OCI-LY7 (cell line): ENCODE measurements around the gene TMEM207. TPM values are rescaled to one million over a fixed set of nuclear protein-coding genes. Genes with fewer than 3 reads are reported as not detected.

Experiments
- BruUV-seq: library from RNA; stranded (reverse); fragments of 400-500 nt; replicated peaks from 2 replicates; lab custom pipeline; 2021; lab: Mats Ljungman, UMichigan
- CTCF ChIA-PET: fragments of 300-600 bp; sonication (Branson Sonifier 250); formaldehyde crosslinking; loops from one replicate; lab custom pipeline; 2022; ENCODE audit warnings: antibody characterized with exemption; ENCODE audit not compliant: unreplicated experiment; lab: Charles Lee
- POLR2A ChIA-PET: fragments of 300-600 bp; sonication (Branson Sonifier 250); formaldehyde crosslinking; loops from one replicate; lab custom pipeline; 2022; ENCODE audit warnings: antibody characterized with exemption; lab: Charles Lee
- DNase-seq: peaks from one replicate; pipeline ENCODE4 v3.0.0-alpha.2; 2015; ENCODE audit warnings: low spot score
- H2AFZ ChIP-seq: fragments of 200-600 bp; sonication (generic), shearing (Covaris generic); 2 replicates; pipeline ENCODE4 v1.6.1; 2014; ENCODE audit warnings: mild to moderate bottlenecking, antibody characterized with exemption, low read length, moderate library complexity
- H3K27ac ChIP-seq: fragments of 200-600 bp; sonication (generic); 2 replicates; pipeline ENCODE4 v1.5.1; 2014; ENCODE audit warnings: mixed run types, low read depth, mild to moderate bottlenecking, moderate library complexity, low read length, inconsistent platforms; ENCODE audit not compliant: poor library complexity, severe bottlenecking
- H3K36me3 ChIP-seq: fragments of 200-600 bp; sonication (generic); 2 replicates; pipeline ENCODE4 v1.6.1; 2014; ENCODE audit warnings: mild to moderate bottlenecking, antibody characterized with exemption, low read length, moderate library complexity, mixed read lengths; ENCODE audit not compliant: insufficient read depth
- H3K4me1 ChIP-seq: fragments of 200-600 bp; sonication (generic); 2 replicates; pipeline ENCODE4 v1.5.1; 2014; ENCODE audit warnings: mild to moderate bottlenecking, low read length; ENCODE audit not compliant: insufficient read depth, poor library complexity, severe bottlenecking
- H3K4me2 ChIP-seq: fragments of 200-600 bp; sonication (generic); 2 replicates; pipeline ENCODE4 v1.6.1; 2014; ENCODE audit warnings: mild to moderate bottlenecking, low read length
- H3K4me3 ChIP-seq: fragments of 200-600 bp; sonication (generic); 2 replicates; pipeline ENCODE4 v1.5.1; 2014; ENCODE audit warnings: mild to moderate bottlenecking, low read depth, low read length; ENCODE audit not compliant: poor library complexity, severe bottlenecking
- H3K79me2 ChIP-seq: fragments of 200-600 bp; sonication (generic); 2 replicates; pipeline ENCODE4 v1.6.1; 2016; ENCODE audit warnings: low read depth, mild to moderate bottlenecking, low read length, moderate library complexity, mixed read lengths; ENCODE audit not compliant: insufficient read depth
- H3K9me2 ChIP-seq: fragments of 200-600 bp; sonication (generic); 2 replicates; pipeline ENCODE4 v1.6.1; 2016; ENCODE audit warnings: mild to moderate bottlenecking, low read length, mixed read lengths; ENCODE audit not compliant: insufficient read depth
- H3K9me3 ChIP-seq: fragments of 200-600 bp; sonication (generic); 2 replicates; pipeline ENCODE4 v1.6.1; 2014; ENCODE audit warnings: mild to moderate bottlenecking, mixed run types, low read length, mixed read lengths
- H4K20me1 ChIP-seq: fragments of 200-600 bp; sonication (generic); 2 replicates; pipeline ENCODE4 v1.6.1; 2014; ENCODE audit warnings: mild to moderate bottlenecking, antibody characterized with exemption, low read length, moderate library complexity, mixed read lengths; ENCODE audit not compliant: insufficient read depth
- EZH2phosphoT487 ChIP-seq: fragments of 200-600 bp; sonication (generic); IDR thresholded peaks from 2 replicates; pipeline ENCODE4 v1.6.1; 2018; ENCODE audit warnings: low read depth, borderline replicate concordance, mild to moderate bottlenecking, mixed run types, antibody characterized with exemption, low read length, moderate library complexity, mixed read lengths
- intact Hi-C: fragments of 100-400 bp; cut with micrococcal nuclease; formaldehyde crosslinking; loops from one replicate; pipeline ENCODE4 v1.10.0; 2022; ENCODE audit not compliant: unreplicated experiment
- total RNA-seq, 2 experiments: library from RNA; depleted of rRNA in 1 of 2; stranded (reverse); fragments of >200 nt in 1 of 2; shearing (Covaris generic) in 1 of 2; gene quantifications; 2 replicates each; pipeline ENCODE4 v1.2.3, GENCODE V29; 2014 to 2022
- TF ChIP-seq, protein P1 (sequence below): fragments of 200-600 bp; sonication (generic); conservative IDR thresholded peaks from 2 replicates; pipeline ENCODE4 v1.5.1; 2014; ENCODE audit warnings: mild to moderate bottlenecking, antibody characterized with exemption, low read length, moderate library complexity, mixed read lengths

The TMEM207 gene
- total RNA-seq, 2 experiments from 2014 or later, result not detected

DNA sequence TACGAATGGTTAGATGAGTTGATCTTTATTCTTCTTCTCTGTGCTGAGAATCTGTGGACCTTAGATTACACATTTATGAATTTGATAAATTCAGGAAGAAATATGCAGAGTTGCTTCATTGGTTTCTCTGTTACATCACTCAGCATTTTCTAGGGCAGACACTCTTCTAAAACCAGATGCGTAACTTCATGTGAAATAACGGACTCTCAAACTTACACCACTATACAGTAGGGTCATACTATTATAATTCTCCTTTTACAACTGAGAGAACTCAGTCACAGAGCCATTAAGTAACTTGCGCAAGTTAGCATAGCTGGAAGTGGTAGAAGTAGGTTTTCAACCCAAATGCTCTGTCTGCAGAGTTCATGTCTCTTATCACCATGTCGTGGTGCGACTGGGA, 5.7 kb downstream of the TMEM207 start:
- ChIA-PET POLR2A (no interaction called here), CTCF (no interaction called here)
- no peaks in the 10 kb centered on the region for H3K4me1 ChIP-seq
- H3K27ac ChIP-seq, result no peak overlapping the region
- BruUV-seq, result no TSS peak
- H2AFZ ChIP-seq, result no peak overlapping the region
- DNase-seq, result no peak
- no peak overlapping the region for H3K4me3 ChIP-seq
- no peaks in the 10 kb centered on the region for H3K9me3 ChIP-seq
- H3K79me2 ChIP-seq, result no peaks in the 10 kb centered on the region
- intact Hi-C loops, result no loop called here
- no peaks in the 10 kb centered on the region for H3K36me3 ChIP-seq
- H4K20me1 ChIP-seq, result no peaks in the 10 kb centered on the region
- TF ChIP-seq, protein P1, sequence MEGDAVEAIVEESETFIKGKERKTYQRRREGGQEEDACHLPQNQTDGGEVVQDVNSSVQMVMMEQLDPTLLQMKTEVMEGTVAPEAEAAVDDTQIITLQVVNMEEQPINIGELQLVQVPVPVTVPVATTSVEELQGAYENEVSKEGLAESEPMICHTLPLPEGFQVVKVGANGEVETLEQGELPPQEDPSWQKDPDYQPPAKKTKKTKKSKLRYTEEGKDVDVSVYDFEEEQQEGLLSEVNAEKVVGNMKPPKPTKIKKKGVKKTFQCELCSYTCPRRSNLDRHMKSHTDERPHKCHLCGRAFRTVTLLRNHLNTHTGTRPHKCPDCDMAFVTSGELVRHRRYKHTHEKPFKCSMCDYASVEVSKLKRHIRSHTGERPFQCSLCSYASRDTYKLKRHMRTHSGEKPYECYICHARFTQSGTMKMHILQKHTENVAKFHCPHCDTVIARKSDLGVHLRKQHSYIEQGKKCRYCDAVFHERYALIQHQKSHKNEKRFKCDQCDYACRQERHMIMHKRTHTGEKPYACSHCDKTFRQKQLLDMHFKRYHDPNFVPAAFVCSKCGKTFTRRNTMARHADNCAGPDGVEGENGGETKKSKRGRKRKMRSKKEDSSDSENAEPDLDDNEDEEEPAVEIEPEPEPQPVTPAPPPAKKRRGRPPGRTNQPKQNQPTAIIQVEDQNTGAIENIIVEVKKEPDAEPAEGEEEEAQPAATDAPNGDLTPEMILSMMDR, result no peak
- TF ChIP-seq EZH2phosphoT487, result no peak
- H3K9me2 ChIP-seq, result no peaks in the 10 kb centered on the region
- no peak overlapping the region for H3K4me2 ChIP-seq

DNA sequence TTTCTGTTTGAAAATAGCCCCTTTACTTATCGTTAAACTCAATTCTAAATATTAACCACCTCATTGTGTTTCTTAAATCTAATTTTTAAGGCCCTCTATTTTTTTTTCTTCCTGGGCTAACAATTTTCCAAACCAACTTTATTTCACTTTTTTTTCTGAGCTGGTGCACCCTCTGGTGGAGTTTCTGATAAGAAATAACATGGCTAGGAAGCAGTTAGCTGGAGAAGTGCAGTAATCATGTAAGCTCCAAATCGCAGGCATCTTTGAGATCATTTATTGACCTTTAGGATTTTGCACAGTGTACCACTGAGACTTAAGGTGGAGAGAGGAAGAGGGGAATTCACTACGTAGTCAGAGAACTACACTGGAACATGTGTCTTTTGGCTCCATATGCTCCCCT, 6.4 kb downstream of the TMEM207 start:
- ChIA-PET CTCF (no interaction called here), POLR2A (interaction anchor here (0.6 kb wide), 1 partner anchor 248 kb away, joined by 5 read pairs; no protein-coding TSS in a partner anchor)
- Histone ChIP-seq H3K4me3 (no peak overlapping the region), H3K4me2 (no peak overlapping the region), H3K9me2 (no peaks in the 10 kb centered on the region), H3K36me3 (no peaks in the 10 kb centered on the region), H3K27ac (no peak overlapping the region), H3K9me3 (no peaks in the 10 kb centered on the region), H4K20me1 (no peaks in the 10 kb centered on the region), H2AFZ (no peak overlapping the region), H3K4me1 (no peaks in the 10 kb centered on the region), H3K79me2 (no peaks in the 10 kb centered on the region)
- DNase-seq, result no peak
- TF ChIP-seq, protein P1, result 0 out of 2 replicates have a peak, but pooled peaks have one; percentile 19
- no peak for TF ChIP-seq EZH2phosphoT487
- intact Hi-C loops, result no loop called here
- BruUV-seq, result no TSS peak

DNA sequence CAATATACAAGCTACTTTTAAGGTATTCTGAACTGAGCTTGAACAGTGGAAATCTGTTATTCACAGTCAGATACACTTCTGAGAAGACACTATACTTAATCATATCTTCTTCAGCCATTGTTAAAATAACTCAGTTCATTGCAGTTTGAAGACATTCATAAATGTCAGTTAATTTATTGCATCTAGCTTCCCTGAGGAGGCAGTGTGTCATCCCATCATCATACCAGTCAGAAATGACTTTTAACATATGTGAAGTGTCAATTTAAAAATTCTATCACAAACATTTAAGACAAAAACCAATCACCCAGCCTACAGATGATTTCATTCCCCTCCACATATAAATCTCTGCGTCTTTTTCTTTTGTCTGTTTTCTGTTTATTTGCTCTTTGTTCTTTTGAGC, 7.5 kb downstream of the TMEM207 start:
- Histone ChIP-seq H3K36me3 (no peaks in the 10 kb centered on the region), H2AFZ (no peak overlapping the region), H3K79me2 (no peaks in the 10 kb centered on the region), H3K27ac (no peak overlapping the region), H3K4me3 (no peak overlapping the region), H3K9me3 (no peaks in the 10 kb centered on the region), H4K20me1 (no peaks in the 10 kb centered on the region), H3K4me1 (no peaks in the 10 kb centered on the region), H3K9me2 (no peaks in the 10 kb centered on the region), H3K4me2 (no peak overlapping the region)
- no peak for DNase-seq
- POLR2A ChIA-PET, result interaction anchor here (0.6 to 0.9 kb wide), 2 partner anchors 16 to 1383 kb away, joined by 3 read pairs; no protein-coding TSS in a partner anchor
- intact Hi-C loops, result no loop called here
- CTCF ChIA-PET, result no interaction called here
- TF ChIP-seq, protein P1, result no peak
- TF ChIP-seq EZH2phosphoT487, result no peak
- BruUV-seq, result no TSS peak
